ENCODE data around the gene SFTPB. TPM values are rescaled to one million over a fixed set of nuclear protein-coding genes. Genes with fewer than 3 reads are reported as not detected.
"Not testable (repeated sequence)": the region's sequence is repeated elsewhere in the genome, so short reads cannot be mapped to it uniquely, and the experiment has no call there.

Gene SFTPB
- total RNA-seq, 2 donors from 2014 or later: not detected

- peaks cover 20% of the 10 kb centered on the region for H3K36me3 Mint-ChIP-seq (ENCODE audit: low read depth)
- no peak for ATAC-seq (replicated peaks)
- no peak overlapping the region for H3K4me3 Mint-ChIP-seq
- no peaks in the 10 kb centered on the region for H3K9me3 Mint-ChIP-seq
- H3K27ac Mint-ChIP-seq: no peak overlapping the region
- no peaks in the 10 kb centered on the region for H3K27me3 Mint-ChIP-seq
- no peaks in the 10 kb centered on the region for H3K4me1 Mint-ChIP-seq
Measured at GRCh38 chr2:85661139-85661858, 6.7 kb downstream of the SFTPB start.

- H3K9me3 Mint-ChIP-seq: no peaks in the 10 kb centered on the region
- ATAC-seq (replicated peaks): no peak
- H3K4me3 Mint-ChIP-seq: no peak overlapping the region
- peaks cover 26% of the 10 kb centered on the region for H3K36me3 Mint-ChIP-seq (ENCODE audit: low read depth)
- H3K4me1 Mint-ChIP-seq: no peaks in the 10 kb centered on the region
- no peaks in the 10 kb centered on the region for H3K27me3 Mint-ChIP-seq
- no peak overlapping the region for H3K27ac Mint-ChIP-seq
Measured at GRCh38 chr2:85660725-85661124, 7.3 kb downstream of the SFTPB start.

- not testable (repeated sequence) for H3K27me3 Mint-ChIP-seq; H3K4me1 Mint-ChIP-seq; H3K27ac Mint-ChIP-seq; H3K9me3 Mint-ChIP-seq; H3K4me3 Mint-ChIP-seq; ATAC-seq (replicated peaks)
- H3K36me3 Mint-ChIP-seq (ENCODE audit: low read depth): peaks cover 28% of the 10 kb centered on the region
Measured at GRCh38 chr2:85660301-85660700, 7.7 kb downstream of the SFTPB start.

- H3K27ac Mint-ChIP-seq: no peak overlapping the region
- H3K4me3 Mint-ChIP-seq: no peak overlapping the region
- no peak for ATAC-seq (replicated peaks)
- H3K9me3 Mint-ChIP-seq: no peaks in the 10 kb centered on the region
- no peaks in the 10 kb centered on the region for H3K4me1 Mint-ChIP-seq
- no peaks in the 10 kb centered on the region for H3K27me3 Mint-ChIP-seq
- peaks cover 34% of the 10 kb centered on the region for H3K36me3 Mint-ChIP-seq (ENCODE audit: low read depth)
Measured at GRCh38 chr2:85659324-85659981, 8.5 kb downstream of the SFTPB start.

GRCh38 chr2:85657399-85657798 lies 10.6 kb downstream of the SFTPB start:
- not testable (repeated sequence) for H3K4me1 Mint-ChIP-seq; ATAC-seq (replicated peaks); H3K27me3 Mint-ChIP-seq; H3K4me3 Mint-ChIP-seq; H3K9me3 Mint-ChIP-seq
- Mint-ChIP-seq H3K27ac (peak overlapping the region; percentile 52), H3K36me3 (ENCODE audit: low read depth) (peaks cover 54% of the 10 kb centered on the region)

GRCh38 chr2:85656468-85656867 lies 11.5 kb downstream of the SFTPB start:
- no peaks in the 10 kb centered on the region for H3K9me3 Mint-ChIP-seq
- H3K27me3 Mint-ChIP-seq: no peaks in the 10 kb centered on the region
- ATAC-seq (replicated peaks): no peak
- no peaks in the 10 kb centered on the region for H3K4me1 Mint-ChIP-seq
- H3K4me3 Mint-ChIP-seq: no peak overlapping the region
- peaks cover 63% of the 10 kb centered on the region for H3K36me3 Mint-ChIP-seq (ENCODE audit: low read depth)
- peak overlapping the region; percentile 1 for H3K27ac Mint-ChIP-seq

GRCh38 chr2:85655961-85656417 lies 12.0 kb downstream of the SFTPB start:
- Mint-ChIP-seq H3K36me3 (ENCODE audit: low read depth) (peaks cover 68% of the 10 kb centered on the region), H3K9me3 (no peaks in the 10 kb centered on the region), H3K4me1 (no peaks in the 10 kb centered on the region), H3K27me3 (no peaks in the 10 kb centered on the region), H3K27ac (peak overlapping the region; percentile 1), H3K4me3 (no peak overlapping the region)
- ATAC-seq (replicated peaks): no peak

GRCh38 chr2:85653996-85654395 lies 14.0 kb downstream of the SFTPB start:
- H3K36me3 Mint-ChIP-seq (ENCODE audit: low read depth): peaks cover 85% of the 10 kb centered on the region
- H3K27ac Mint-ChIP-seq: no peak overlapping the region
- no peak overlapping the region for H3K4me3 Mint-ChIP-seq
- no peaks in the 10 kb centered on the region for H3K27me3 Mint-ChIP-seq
- ATAC-seq (replicated peaks): no peak
- H3K4me1 Mint-ChIP-seq: no peaks in the 10 kb centered on the region
- no peaks in the 10 kb centered on the region for H3K9me3 Mint-ChIP-seq

- peak overlapping the region; percentile 30 for H3K27ac Mint-ChIP-seq
- ATAC-seq (replicated peaks): no peak
- H3K4me1 Mint-ChIP-seq: no peaks in the 10 kb centered on the region
- H3K36me3 Mint-ChIP-seq (ENCODE audit: low read depth): peaks cover 91% of the 10 kb centered on the region
- no peaks in the 10 kb centered on the region for H3K27me3 Mint-ChIP-seq
- H3K4me3 Mint-ChIP-seq: no peak overlapping the region
- H3K9me3 Mint-ChIP-seq: no peaks in the 10 kb centered on the region
Measured at GRCh38 chr2:85652056-85652455, 15.9 kb downstream of the SFTPB start.

GRCh38 chr2:85651097-85651496 lies 16.9 kb downstream of the SFTPB start:
- ATAC-seq (replicated peaks): no peak
- Mint-ChIP-seq H3K4me1 (no peaks in the 10 kb centered on the region), H3K9me3 (no peaks in the 10 kb centered on the region), H3K27me3 (no peaks in the 10 kb centered on the region), H3K4me3 (no peak overlapping the region), H3K27ac (no peak overlapping the region), H3K36me3 (ENCODE audit: low read depth) (peaks cover 91% of the 10 kb centered on the region)

- no peak overlapping the region for H3K4me3 Mint-ChIP-seq
- no peaks in the 10 kb centered on the region for H3K4me1 Mint-ChIP-seq
- peaks cover 92% of the 10 kb centered on the region for H3K36me3 Mint-ChIP-seq (ENCODE audit: low read depth)
- H3K9me3 Mint-ChIP-seq: no peaks in the 10 kb centered on the region
- no peak for ATAC-seq (replicated peaks)
- no peaks in the 10 kb centered on the region for H3K27me3 Mint-ChIP-seq
- no peak overlapping the region for H3K27ac Mint-ChIP-seq
Measured at GRCh38 chr2:85650456-85650855, 17.5 kb downstream of the SFTPB start.

GRCh38 chr2:85649201-85650190 lies 18.5 kb downstream of the SFTPB start:
- no peak for ATAC-seq (replicated peaks)
- Mint-ChIP-seq H3K27ac (peak overlapping the region; percentile 68), H3K27me3 (no peaks in the 10 kb centered on the region), H3K4me3 (no peak overlapping the region), H3K36me3 (ENCODE audit: low read depth) (peaks cover 96% of the 10 kb centered on the region), H3K9me3 (no peaks in the 10 kb centered on the region), H3K4me1 (no peaks in the 10 kb centered on the region)

GRCh38 chr2:85648619-85649018 lies 19.4 kb downstream of the SFTPB start:
- peak overlapping the region; percentile 68 for H3K27ac Mint-ChIP-seq
- H3K4me3 Mint-ChIP-seq: no peak overlapping the region
- peaks cover 96% of the 10 kb centered on the region for H3K36me3 Mint-ChIP-seq (ENCODE audit: low read depth)
- no peaks in the 10 kb centered on the region for H3K27me3 Mint-ChIP-seq
- ATAC-seq (replicated peaks): no peak
- no peaks in the 10 kb centered on the region for H3K9me3 Mint-ChIP-seq
- H3K4me1 Mint-ChIP-seq: no peaks in the 10 kb centered on the region

- Mint-ChIP-seq H3K4me3 (no peak overlapping the region), H3K9me3 (no peaks in the 10 kb centered on the region), H3K4me1 (no peaks in the 10 kb centered on the region), H3K27me3 (no peaks in the 10 kb centered on the region), H3K36me3 (ENCODE audit: low read depth) (peaks cover 97% of the 10 kb centered on the region), H3K27ac (peak overlapping the region; percentile 68)
- no peak for ATAC-seq (replicated peaks)
Measured at GRCh38 chr2:85647823-85648526, 20.0 kb downstream of the SFTPB start.
